Liver (tissue), 10 donors: ENCODE data around the gene SMC1A. TPM values are rescaled to one million over a fixed set of nuclear protein-coding genes. Genes with fewer than 3 reads are reported as not detected.

Source experiments
- DNase-seq: peaks from one replicate; pipeline ENCODE4 v3.0.0-alpha.2; 2017; ENCODE audit warnings: low spot score
- H3K27ac ChIP-seq, 2 donors: one replicate each; pipeline ENCODE4 v1.7.0; 2013; ENCODE audit warnings: inconsistent platforms in 2 of 2, low read length in 2 of 2, control low read depth in 1 of 2, low read depth in 1 of 2, mild to moderate bottlenecking in 1 of 2
- H3K27me3 ChIP-seq, 4 donors: one replicate each; pipeline versions ENCODE4 v1.6.1 to v1.7.0; 2013; ENCODE audit warnings: low read length in 3 of 4, inconsistent platforms in 1 of 4, mild to moderate bottlenecking in 1 of 4, moderate library complexity in 1 of 4; ENCODE audit not compliant: control insufficient read depth in 4 of 4, insufficient read depth in 4 of 4
- H3K36me3 ChIP-seq, 4 donors: one replicate each; pipeline versions ENCODE4 v1.6.1 to v1.7.0; 2013; ENCODE audit warnings: low read length in 3 of 4, mild to moderate bottlenecking in 3 of 4, low read depth in 1 of 4, moderate library complexity in 1 of 4; ENCODE audit not compliant: control insufficient read depth in 4 of 4, insufficient read depth in 3 of 4
- H3K4me1 ChIP-seq, 4 donors: one replicate each; pipeline versions ENCODE4 v1.6.1 to v1.7.0; 2013; ENCODE audit warnings: low read length in 3 of 4, mild to moderate bottlenecking in 3 of 4, moderate library complexity in 1 of 4; ENCODE audit not compliant: control insufficient read depth in 4 of 4, insufficient read depth in 4 of 4
- H3K4me3 ChIP-seq, 3 donors: one replicate each; pipeline versions ENCODE4 v1.6.1 to v1.7.0; 2013; ENCODE audit warnings: low read length in 3 of 3, control low read depth in 1 of 3, low read depth in 1 of 3, mild to moderate bottlenecking in 1 of 3
- H3K9ac ChIP-seq, 2 donors: one replicate each; pipeline ENCODE4 v1.7.0; 2013; ENCODE audit warnings: low read length in 2 of 2, mild to moderate bottlenecking in 2 of 2, moderate library complexity in 2 of 2, control low read depth in 1 of 2, low read depth in 1 of 2
- H3K9me3 ChIP-seq, 4 donors: one replicate each; pipeline versions ENCODE4 v1.6.1 to v1.7.0; 2013; ENCODE audit warnings: low read length in 3 of 4; ENCODE audit not compliant: control insufficient read depth in 4 of 4
- EGR1 ChIP-seq, 2 donors: IDR thresholded peaks; 2 replicates each; pipeline ENCODE4 v1.6.1; 2016 to 2018; ENCODE audit warnings: antibody characterized with exemption in 2 of 2, low read depth in 2 of 2
- FOXA1 ChIP-seq: IDR thresholded peaks from 2 replicates; pipeline ENCODE4 v1.6.1; 2016; ENCODE audit warnings: antibody characterized with exemption
- FOXA2 ChIP-seq: IDR thresholded peaks from 2 replicates; pipeline ENCODE4 v1.6.1; 2016; ENCODE audit warnings: antibody characterized with exemption
- HNF4A ChIP-seq, 2 donors: conservative IDR thresholded peaks; 2 replicates each; pipeline ENCODE4 v1.6.1; 2016; ENCODE audit warnings: antibody characterized with exemption in 2 of 2, mild to moderate bottlenecking in 2 of 2
- NR2F2 ChIP-seq: IDR thresholded peaks from 2 replicates; pipeline ENCODE4 v1.6.1; 2016; ENCODE audit warnings: antibody characterized with exemption
- RAD21 ChIP-seq, 2 donors: IDR thresholded peaks; 2 replicates each; pipeline ENCODE4 v1.6.1; 2016; ENCODE audit warnings: antibody characterized with exemption in 2 of 2, mild to moderate bottlenecking in 2 of 2
- RXRA ChIP-seq, 2 donors: IDR thresholded peaks; 2 replicates each; pipeline ENCODE4 v1.6.1; 2017 to 2018; ENCODE audit warnings: antibody characterized with exemption in 2 of 2, mild to moderate bottlenecking in 1 of 2
- SP1 ChIP-seq: IDR thresholded peaks from 2 replicates; pipeline ENCODE4 v1.6.1; 2018; ENCODE audit warnings: antibody characterized with exemption, mild to moderate bottlenecking
- YY1 ChIP-seq: IDR thresholded peaks from 2 replicates; pipeline ENCODE4 v1.6.1; 2016; ENCODE audit warnings: antibody characterized with exemption, mild to moderate bottlenecking
- WGBS: extraction: QIAGEN DNeasy Blood & Tissue Kit; methylation state at CpG from one replicate; pipeline ENCODE4 v1.1.7; 2013; 5-methylcytosine and 5-hydroxymethylcytosine counted together
- polyA plus RNA-seq, 2 donors: library from polyadenylated mRNA; stranded (reverse) in 1 of 2; unstranded in 1 of 2; fragments of 200-250 nt in 1 of 2; fragments of >200 nt in 1 of 2; fragmentation: Nextera tagmentation in 1 of 2; extraction: Ambion mirVana in 1 of 2; gene quantifications; one replicate each; pipeline versions ENCODE4 v1.2.1 to v1.2.3, GENCODE V29; 2013 to 2015
- small RNA-seq: library from RNA; depleted of rRNA; stranded (forward); fragments of <200 nt; gene quantifications from one replicate; pipeline ENCODE3, GENCODE V24; 2014
- total RNA-seq, 2 donors: library from RNA; depleted of rRNA; stranded (reverse); fragments of >200 nt; gene quantifications; one replicate each; pipeline ENCODE4 v1.2.3, GENCODE V29; 2014
- TF ChIP-seq, protein P1 (sequence below): IDR thresholded peaks from 2 replicates; pipeline ENCODE4 v1.6.1; 2016; ENCODE audit warnings: antibody characterized with exemption
- TF ChIP-seq, protein P2 (sequence below): IDR thresholded peaks from 2 replicates; pipeline ENCODE4 v1.6.1; 2016; ENCODE audit warnings: antibody characterized with exemption
- TF ChIP-seq, protein P3 (sequence below): IDR thresholded peaks from 2 replicates; pipeline ENCODE4 v1.6.1; 2016; ENCODE audit warnings: antibody characterized with exemption
- donor health status: healthy.
- donor health status: healthy.
- donor health status: healthy.
- donor health status: healthy.
- donor health status: healthy.

The SMC1A gene
- total and polyA plus RNA-seq, 4 donors: 11.0 to 25.6 (median 18.2) TPM

DNA sequence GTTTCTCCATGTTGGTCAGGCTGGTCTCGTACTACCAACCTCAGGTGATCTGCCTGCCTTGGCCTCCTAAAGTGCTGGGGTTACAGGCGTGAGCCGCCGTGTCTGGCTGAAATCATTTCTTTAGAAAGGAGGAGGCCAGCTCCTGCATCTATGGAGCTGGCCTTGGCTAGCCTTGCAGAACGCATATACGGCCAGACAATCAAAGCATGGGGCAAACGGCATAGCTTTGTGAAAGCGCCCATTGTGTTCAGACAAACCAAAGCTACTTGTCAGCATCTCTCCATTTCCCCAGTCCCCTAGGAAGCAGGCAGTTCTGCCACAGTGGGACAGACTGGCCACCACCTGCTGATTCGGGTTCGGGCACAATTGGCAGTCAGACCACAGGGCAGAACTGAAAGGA lies 92.1 kb downstream of the SMC1A start:
- H3K4me3 ChIP-seq: no peak overlapping the region
- 85% methylated on average over 10 of the region's 10 CpGs for WGBS
- no peaks in the 10 kb centered on the region for H3K9me3 ChIP-seq
- no peak for TF ChIP-seq RXRA (IDR thresholded peaks at IDR 0.05)
- no peak for TF ChIP-seq YY1
- no peak for TF ChIP-seq RAD21 (IDR thresholded peaks at IDR 0.05)
- TF ChIP-seq NR2F2: no peak
- no peak for TF ChIP-seq FOXA1
- TF ChIP-seq, protein P1, sequence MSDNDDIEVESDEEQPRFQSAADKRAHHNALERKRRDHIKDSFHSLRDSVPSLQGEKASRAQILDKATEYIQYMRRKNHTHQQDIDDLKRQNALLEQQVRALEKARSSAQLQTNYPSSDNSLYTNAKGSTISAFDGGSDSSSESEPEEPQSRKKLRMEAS: no peak
- TF ChIP-seq HNF4A (conservative IDR thresholded peaks at IDR 0.05): no peak
- no peak for TF ChIP-seq FOXA2
- DNase-seq: no peak
- H3K9ac ChIP-seq: no peak overlapping the region
- peaks cover 0 to 5% (median 0%) of the 10 kb centered on the region in 4 donors for H3K27me3 ChIP-seq
- H3K4me1 ChIP-seq: no peaks in the 10 kb centered on the region
- H3K36me3 ChIP-seq: no peaks in the 10 kb centered on the region
- no peak overlapping the region for H3K27ac ChIP-seq

DNA sequence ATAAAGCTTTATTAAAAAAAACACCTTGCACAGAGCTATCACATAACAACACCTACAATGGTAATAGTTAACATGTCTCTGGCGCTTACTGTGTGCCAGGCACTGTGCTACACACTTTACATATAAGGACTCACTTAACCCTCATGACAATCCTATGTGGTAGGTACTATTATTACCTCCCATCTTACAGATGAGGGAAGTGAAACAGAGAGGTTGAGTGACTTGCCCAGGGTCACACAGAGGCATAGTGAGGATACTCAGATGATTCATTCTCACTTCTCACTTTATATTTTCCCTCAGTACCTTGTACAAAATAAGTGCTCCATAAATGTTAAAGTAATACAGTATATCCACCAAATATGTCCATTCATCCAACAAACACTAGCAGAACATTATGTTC lies 97.7 kb downstream of the SMC1A start:
- H3K9ac ChIP-seq: no peak overlapping the region
- TF ChIP-seq FOXA2 (no peak), NR2F2 (no peak), RAD21 (IDR thresholded peaks at IDR 0.05) (no peak), SP1 (no peak), YY1 (no peak), EGR1 (IDR thresholded peaks at IDR 0.05; ENCODE audit: low read depth in 2 of 2) (no peak), FOXA1 (no peak), RXRA (IDR thresholded peaks at IDR 0.05) (no peak)
- TF ChIP-seq, protein P2, sequence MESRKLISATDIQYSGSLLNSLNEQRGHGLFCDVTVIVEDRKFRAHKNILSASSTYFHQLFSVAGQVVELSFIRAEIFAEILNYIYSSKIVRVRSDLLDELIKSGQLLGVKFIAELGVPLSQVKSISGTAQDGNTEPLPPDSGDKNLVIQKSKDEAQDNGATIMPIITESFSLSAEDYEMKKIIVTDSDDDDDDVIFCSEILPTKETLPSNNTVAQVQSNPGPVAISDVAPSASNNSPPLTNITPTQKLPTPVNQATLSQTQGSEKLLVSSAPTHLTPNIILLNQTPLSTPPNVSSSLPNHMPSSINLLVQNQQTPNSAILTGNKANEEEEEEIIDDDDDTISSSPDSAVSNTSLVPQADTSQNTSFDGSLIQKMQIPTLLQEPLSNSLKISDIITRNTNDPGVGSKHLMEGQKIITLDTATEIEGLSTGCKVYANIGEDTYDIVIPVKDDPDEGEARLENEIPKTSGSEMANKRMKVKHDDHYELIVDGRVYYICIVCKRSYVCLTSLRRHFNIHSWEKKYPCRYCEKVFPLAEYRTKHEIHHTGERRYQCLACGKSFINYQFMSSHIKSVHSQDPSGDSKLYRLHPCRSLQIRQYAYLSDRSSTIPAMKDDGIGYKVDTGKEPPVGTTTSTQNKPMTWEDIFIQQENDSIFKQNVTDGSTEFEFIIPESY: no peak
- TF ChIP-seq, protein P3, sequence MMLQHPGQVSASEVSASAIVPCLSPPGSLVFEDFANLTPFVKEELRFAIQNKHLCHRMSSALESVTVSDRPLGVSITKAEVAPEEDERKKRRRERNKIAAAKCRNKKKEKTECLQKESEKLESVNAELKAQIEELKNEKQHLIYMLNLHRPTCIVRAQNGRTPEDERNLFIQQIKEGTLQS: no peak
- TF ChIP-seq, protein P1: no peak
- DNase-seq: no peak
- H3K27me3 ChIP-seq: peaks cover 0 to 2% (median 0%) of the 10 kb centered on the region in 4 donors
- no peak overlapping the region for H3K27ac ChIP-seq
- WGBS: 91% methylated on average over 1 of the region's 1 CpG
- no peak overlapping the region for H3K4me3 ChIP-seq
- no peaks in the 10 kb centered on the region for H3K36me3 ChIP-seq
- no peaks in the 10 kb centered on the region for H3K9me3 ChIP-seq
- H3K4me1 ChIP-seq: peaks cover 3 to 12% (median 6%) of the 10 kb centered on the region in 4 donors

Small RNA genes lying within 50 kb of the gene (small RNA-seq; reads per million reads assigned to genes)
- gene AC245102.2: not detected
- gene MIR6857: not detected
- gene RF00019: not detected
- gene VTRNA3-1P: not detected

Other genes with a start within 250 kb of the SMC1A start
- 10 to 100 TPM; 39.2 to 74.7 TPM for gene KDM5C, start 197.4 kb downstream of the SMC1A start, total RNA-seq
- gene KDM5C, start 197.4 kb downstream of the SMC1A start, polyA plus RNA-seq: 10 to 100 TPM; 14.7 to 14.8 TPM
- 1 to 10 TPM; 1.0 to 2.1 TPM for gene IQSEC2, start 141.1 kb downstream of the SMC1A start, total RNA-seq
- 1 to 10 TPM in 1 of 2 donors, under 1 TPM in 1; 0.40 to 1.8 TPM for gene IQSEC2, start 141.1 kb downstream of the SMC1A start, polyA plus RNA-seq
- under 1 TPM; 0.14 to 0.25 TPM for gene RIBC1, start 219 bp upstream of the SMC1A start, total RNA-seq
- gene RIBC1, start 219 bp upstream of the SMC1A start, polyA plus RNA-seq: under 1 TPM; 0.08 to 0.42 TPM
- gene HSD17B10, start 11.7 kb upstream of the SMC1A start, total RNA-seq: 100 to 1,000 TPM in 1 of 2 donors, 10 to 100 TPM in 1; 32.4 to 175 TPM
- gene HSD17B10, start 11.7 kb upstream of the SMC1A start, polyA plus RNA-seq: 100 to 1,000 TPM; 228 to 233 TPM